Ascending aorta (tissue), 2 donors: Measurements from ENCODE around the gene TGFBR2. TPM values are rescaled to one million over a fixed set of nuclear protein-coding genes. Genes with fewer than 3 reads are reported as not detected.

Experiments used
- DNase-seq, 2 donors: peaks; one replicate each; pipeline ENCODE4 v3.0.0-alpha.2; 2019; ENCODE audit warnings: low spot score in 2 of 2
- H3K27ac ChIP-seq, 2 donors: fragments of 200-600 bp; sonication (generic); one replicate each; pipeline ENCODE4 v1.5.1; 2016 to 2017; ENCODE audit warnings: mild to moderate bottlenecking in 1 of 2
- H3K27me3 ChIP-seq: fragments of 200-600 bp; sonication (generic); one replicate; pipeline ENCODE4 v1.5.1; 2017
- H3K36me3 ChIP-seq, 2 donors: fragments of 200-600 bp; sonication (generic); one replicate each; pipeline ENCODE4 v1.5.1; 2016
- H3K4me1 ChIP-seq, 2 donors: fragments of 200-600 bp; sonication (generic); one replicate each; pipeline ENCODE4 v1.5.1; 2016 to 2017; ENCODE audit warnings: mild to moderate bottlenecking in 1 of 2
- H3K4me3 ChIP-seq, 2 donors: fragments of 200-600 bp; sonication (generic); one replicate each; pipeline ENCODE4 v1.5.1; 2016 to 2017; ENCODE audit warnings: mild to moderate bottlenecking in 1 of 2
- H3K9me3 ChIP-seq, 2 donors: fragments of 200-600 bp; sonication (generic); one replicate each; pipeline ENCODE4 v1.5.1; 2016
- intact Hi-C: fragments of 100-400 bp; cut with DNase I; formaldehyde crosslinking; loops from one replicate; pipeline ENCODE4 v1.15.1; 2023
- total RNA-seq: library from RNA; depleted of rRNA; stranded (reverse); fragments of >200 nt; gene quantifications from one replicate; pipeline ENCODE4 v1.1.0, GENCODE V29; 2016
- TF ChIP-seq, protein P1 (sequence below), 3 experiments: fragments of 200-600 bp in 2 of 3; fragments of 450-650 bp in 1 of 3; sonication (generic) in 2 of 3; IDR thresholded peaks; one replicate each; pipeline ENCODE4 v1.5.1; 2016 to 2019; ENCODE audit warnings: antibody characterized with exemption in 3 of 3, mild to moderate bottlenecking in 1 of 3, moderate library complexity in 1 of 3

Gene TGFBR2
- total RNA-seq, 1 donor from 2014 or later = 343 TPM

DNA sequence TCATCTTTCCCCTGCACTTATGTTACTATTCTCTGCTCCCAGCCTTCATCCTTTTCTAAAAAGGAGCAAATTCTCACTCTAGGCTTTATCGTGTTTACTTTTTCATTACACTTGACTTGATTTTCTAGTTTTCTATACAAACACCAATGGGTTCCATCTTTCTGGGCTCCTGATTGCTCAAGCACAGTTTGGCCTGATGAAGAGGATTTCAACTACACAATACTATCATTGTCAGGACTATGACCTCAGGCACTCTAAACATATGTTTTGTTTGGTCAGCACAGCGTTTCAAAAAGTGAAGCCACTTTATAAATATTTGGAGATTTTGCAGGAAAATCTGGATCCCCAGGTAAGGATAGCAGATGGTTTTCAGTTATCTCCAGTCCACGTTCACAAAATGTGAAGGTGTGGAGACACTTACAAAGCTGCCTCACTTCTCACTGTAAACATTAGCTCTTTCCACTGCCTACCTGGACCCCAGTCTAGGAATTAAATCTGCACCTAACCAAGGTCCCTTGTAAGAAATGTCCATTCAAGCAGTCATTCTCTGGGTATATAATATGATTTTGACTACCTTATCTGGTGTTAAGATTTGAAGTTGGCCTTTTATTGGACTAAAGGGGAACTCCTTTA lies 86.2 kb downstream of the TGFBR2 start:
- intact Hi-C loops = loop anchor here (1.0 to 5.0 kb wide), 6 partner anchors 85 to 650 kb away; partner anchors contain the start of gene TGFBR2
- Histone ChIP-seq H3K4me3 (no peak overlapping the region), H3K36me3 (peaks cover 43 to 64% of the 10 kb centered on the region in 2 donors), H3K4me1 (peaks cover 15 to 45% of the 10 kb centered on the region in 2 donors), H3K9me3 (no peaks in the 10 kb centered on the region), H3K27ac (peak overlapping the region; percentile 17 to 73), H3K27me3 (no peaks in the 10 kb centered on the region)
- TF ChIP-seq, protein P1, sequence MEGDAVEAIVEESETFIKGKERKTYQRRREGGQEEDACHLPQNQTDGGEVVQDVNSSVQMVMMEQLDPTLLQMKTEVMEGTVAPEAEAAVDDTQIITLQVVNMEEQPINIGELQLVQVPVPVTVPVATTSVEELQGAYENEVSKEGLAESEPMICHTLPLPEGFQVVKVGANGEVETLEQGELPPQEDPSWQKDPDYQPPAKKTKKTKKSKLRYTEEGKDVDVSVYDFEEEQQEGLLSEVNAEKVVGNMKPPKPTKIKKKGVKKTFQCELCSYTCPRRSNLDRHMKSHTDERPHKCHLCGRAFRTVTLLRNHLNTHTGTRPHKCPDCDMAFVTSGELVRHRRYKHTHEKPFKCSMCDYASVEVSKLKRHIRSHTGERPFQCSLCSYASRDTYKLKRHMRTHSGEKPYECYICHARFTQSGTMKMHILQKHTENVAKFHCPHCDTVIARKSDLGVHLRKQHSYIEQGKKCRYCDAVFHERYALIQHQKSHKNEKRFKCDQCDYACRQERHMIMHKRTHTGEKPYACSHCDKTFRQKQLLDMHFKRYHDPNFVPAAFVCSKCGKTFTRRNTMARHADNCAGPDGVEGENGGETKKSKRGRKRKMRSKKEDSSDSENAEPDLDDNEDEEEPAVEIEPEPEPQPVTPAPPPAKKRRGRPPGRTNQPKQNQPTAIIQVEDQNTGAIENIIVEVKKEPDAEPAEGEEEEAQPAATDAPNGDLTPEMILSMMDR (IDR thresholded peaks at IDR 0.05) = no peak
- DNase-seq = no peak

DNA sequence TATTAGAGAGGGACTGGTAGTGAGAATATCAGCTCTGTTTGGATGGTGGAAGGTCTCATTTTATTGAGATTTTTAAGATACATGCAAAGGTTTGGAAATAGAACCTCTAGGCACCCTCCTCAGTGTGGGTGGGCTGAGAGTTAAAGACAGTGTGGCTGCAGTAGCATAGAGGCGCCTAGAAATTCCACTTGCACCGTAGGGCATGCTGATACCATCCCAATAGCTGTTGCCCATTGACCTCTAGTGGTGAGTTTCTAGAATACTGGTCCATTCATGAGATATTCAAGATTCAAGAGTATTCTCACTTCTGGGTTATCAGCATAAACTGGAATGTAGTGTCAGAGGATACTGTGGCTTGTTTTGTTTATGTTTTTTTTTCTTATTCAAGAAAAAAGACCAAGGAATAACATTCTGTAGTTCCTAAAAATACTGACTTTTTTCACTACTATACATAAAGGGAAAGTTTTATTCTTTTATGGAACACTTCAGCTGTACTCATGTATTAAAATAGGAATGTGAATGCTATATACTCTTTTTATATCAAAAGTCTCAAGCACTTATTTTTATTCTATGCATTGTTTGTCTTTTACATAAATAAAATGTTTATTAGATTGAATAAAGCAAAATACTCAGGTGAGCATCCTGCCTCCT lies 87.2 kb downstream of the TGFBR2 start:
- Histone ChIP-seq H3K27me3 (no peaks in the 10 kb centered on the region), H3K9me3 (no peaks in the 10 kb centered on the region), H3K36me3 (peaks cover 37 to 72% of the 10 kb centered on the region in 2 donors), H3K4me3 (no peak overlapping the region), H3K27ac (peak overlapping the region in 1 of 2 donors; percentile 31), H3K4me1 (peaks cover 9 to 35% of the 10 kb centered on the region in 2 donors)
- no peak for DNase-seq
- intact Hi-C loops = loop anchor here (1.0 to 5.0 kb wide), 6 partner anchors 86 to 651 kb away; partner anchors contain the start of gene TGFBR2
- TF ChIP-seq, protein P1 (IDR thresholded peaks at IDR 0.05) = peak; percentile 80 to 82 (median 81)

DNA sequence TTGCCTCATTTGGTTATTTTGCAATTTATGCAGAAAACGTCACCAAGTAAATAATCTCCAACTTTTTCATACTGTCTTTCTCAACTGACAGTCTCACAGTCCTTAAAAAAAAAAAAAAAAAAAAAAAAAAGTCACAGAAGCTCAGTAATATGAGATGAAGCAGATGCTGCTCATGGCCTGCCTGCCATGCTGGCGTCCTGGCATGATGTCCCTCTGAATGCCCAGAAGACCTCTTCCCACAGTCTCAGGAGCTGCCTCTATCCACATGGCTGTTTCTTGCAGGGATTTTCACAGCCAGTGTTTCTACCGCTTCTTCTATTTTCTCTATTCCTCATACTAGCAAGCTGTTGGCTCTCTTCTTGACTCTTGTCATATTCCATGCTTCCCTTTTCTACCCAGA lies 87.7 kb downstream of the TGFBR2 start:
- Histone ChIP-seq H3K9me3 (no peaks in the 10 kb centered on the region), H3K27me3 (no peaks in the 10 kb centered on the region), H3K4me3 (no peak overlapping the region), H3K27ac (no peak overlapping the region), H3K4me1 (peaks cover 4 to 30% of the 10 kb centered on the region in 2 donors), H3K36me3 (peaks cover 38 to 71% of the 10 kb centered on the region in 2 donors)
- intact Hi-C loops = loop anchor here (5.0 kb wide), 3 partner anchors 87 to 492 kb away; partner anchors contain the start of gene TGFBR2
- TF ChIP-seq, protein P1 (IDR thresholded peaks at IDR 0.05) = no peak
- DNase-seq = no peak

DNA sequence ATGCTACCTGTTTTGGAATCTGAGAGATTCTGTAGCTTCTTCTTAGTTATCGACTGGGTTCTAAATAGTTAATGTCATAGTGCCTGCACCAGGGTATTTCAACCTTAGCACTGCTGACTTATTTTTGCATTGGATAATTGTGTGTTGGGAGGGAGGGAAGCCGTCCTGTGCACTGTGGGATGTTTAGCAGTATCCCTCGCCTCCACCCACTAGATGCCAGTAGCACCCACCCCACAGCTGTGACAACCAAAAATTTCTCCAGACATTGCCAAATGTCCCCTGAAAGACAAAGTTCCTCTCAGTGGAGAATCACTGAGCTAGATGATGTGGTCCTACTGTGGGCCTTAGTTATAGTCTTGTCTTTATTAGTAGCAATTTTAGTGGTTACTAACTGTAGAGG lies 88.3 kb downstream of the TGFBR2 start:
- no peaks in the 10 kb centered on the region for H3K27me3 ChIP-seq
- TF ChIP-seq, protein P1 (IDR thresholded peaks at IDR 0.05) = no peak
- no peak for DNase-seq
- intact Hi-C loops = loop anchor here (5.0 kb wide), 3 partner anchors 87 to 492 kb away; partner anchors contain the start of gene TGFBR2
- peaks cover 42 to 71% of the 10 kb centered on the region in 2 donors for H3K36me3 ChIP-seq
- H3K9me3 ChIP-seq = no peaks in the 10 kb centered on the region
- H3K4me1 ChIP-seq = peaks cover 4 to 26% of the 10 kb centered on the region in 2 donors
- no peak overlapping the region for H3K4me3 ChIP-seq
- H3K27ac ChIP-seq = no peak overlapping the region

DNA sequence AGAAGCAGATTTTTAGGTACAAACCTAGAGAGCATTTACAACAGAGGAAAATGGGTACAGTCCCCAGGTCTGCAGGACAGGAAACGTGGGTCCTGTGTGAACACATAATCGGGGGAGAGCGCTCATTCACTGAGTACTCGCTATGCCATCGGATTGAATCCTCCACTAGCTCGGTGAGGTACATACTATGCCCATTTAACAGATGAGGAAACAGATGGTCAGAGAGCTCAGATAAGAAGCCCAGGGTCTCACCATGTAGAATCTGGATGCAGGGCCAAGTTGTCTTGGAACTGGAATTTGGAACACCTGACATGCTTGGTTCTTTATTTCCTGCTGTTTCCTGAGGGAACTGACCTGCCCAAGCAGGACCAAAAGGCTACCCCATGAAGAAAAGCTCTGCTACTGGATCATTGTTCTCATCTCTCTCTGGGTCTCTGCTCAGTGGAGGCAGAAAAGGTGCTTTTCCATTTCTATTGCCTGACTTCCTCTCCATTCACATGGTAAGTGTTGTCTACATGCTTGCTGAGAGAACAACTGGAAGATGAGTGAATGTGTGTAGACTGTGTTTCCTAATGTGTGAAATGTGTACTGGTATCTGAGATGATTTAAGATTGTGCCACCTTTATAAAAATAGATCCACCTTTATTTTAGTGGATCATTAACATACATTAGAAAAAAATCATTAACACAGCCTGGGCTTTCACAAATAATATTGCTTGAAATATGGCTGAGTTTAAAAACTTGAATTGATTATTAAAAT lies 89.1 kb downstream of the TGFBR2 start:
- Histone ChIP-seq H3K27me3 (no peaks in the 10 kb centered on the region), H3K27ac (no peak overlapping the region), H3K36me3 (peaks cover 42 to 63% of the 10 kb centered on the region in 2 donors), H3K9me3 (no peaks in the 10 kb centered on the region), H3K4me1 (peaks cover 4 to 19% of the 10 kb centered on the region in 2 donors), H3K4me3 (no peak overlapping the region)
- TF ChIP-seq, protein P1 (IDR thresholded peaks at IDR 0.05) = no peak
- intact Hi-C loops = no loop called here
- no peak for DNase-seq
